ENCODE data around the gene MYO1D.
A peak's percentile ranks its signal among the peaks of the same experiment; 100 is the strongest.
"Not testable (repeated sequence)": the region's sequence is repeated elsewhere in the genome, so short reads cannot be mapped to it uniquely, and the experiment has no call there.

The MYO1D gene

DNA sequence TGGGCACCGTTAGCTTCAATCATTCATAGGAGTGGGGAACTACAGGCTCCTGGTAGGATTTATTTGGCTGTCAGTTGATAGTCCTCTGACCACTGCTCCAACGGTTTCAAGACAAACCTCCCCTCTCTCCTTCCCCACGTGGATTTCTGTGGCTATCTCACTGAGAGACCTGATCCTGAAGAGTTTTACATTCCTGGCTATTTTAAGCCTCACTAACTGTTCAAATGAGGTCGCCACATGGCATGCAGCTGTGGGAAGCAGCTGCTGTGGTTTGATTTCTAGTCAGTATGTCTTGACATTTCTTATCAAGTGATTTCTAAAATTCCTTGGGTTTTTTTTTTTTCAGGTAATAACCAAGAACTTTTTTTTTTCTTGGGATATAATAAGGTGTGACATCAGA lies 351.8 kb downstream of the MYO1D start:
- TF ChIP-seq, protein P1, sequence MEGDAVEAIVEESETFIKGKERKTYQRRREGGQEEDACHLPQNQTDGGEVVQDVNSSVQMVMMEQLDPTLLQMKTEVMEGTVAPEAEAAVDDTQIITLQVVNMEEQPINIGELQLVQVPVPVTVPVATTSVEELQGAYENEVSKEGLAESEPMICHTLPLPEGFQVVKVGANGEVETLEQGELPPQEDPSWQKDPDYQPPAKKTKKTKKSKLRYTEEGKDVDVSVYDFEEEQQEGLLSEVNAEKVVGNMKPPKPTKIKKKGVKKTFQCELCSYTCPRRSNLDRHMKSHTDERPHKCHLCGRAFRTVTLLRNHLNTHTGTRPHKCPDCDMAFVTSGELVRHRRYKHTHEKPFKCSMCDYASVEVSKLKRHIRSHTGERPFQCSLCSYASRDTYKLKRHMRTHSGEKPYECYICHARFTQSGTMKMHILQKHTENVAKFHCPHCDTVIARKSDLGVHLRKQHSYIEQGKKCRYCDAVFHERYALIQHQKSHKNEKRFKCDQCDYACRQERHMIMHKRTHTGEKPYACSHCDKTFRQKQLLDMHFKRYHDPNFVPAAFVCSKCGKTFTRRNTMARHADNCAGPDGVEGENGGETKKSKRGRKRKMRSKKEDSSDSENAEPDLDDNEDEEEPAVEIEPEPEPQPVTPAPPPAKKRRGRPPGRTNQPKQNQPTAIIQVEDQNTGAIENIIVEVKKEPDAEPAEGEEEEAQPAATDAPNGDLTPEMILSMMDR (IDR thresholded peaks at IDR 0.05; ENCODE audit: low read depth, low read length, missing control alignments), result no peak
- no peak for DNase-seq (ENCODE audit: low read depth)

DNA sequence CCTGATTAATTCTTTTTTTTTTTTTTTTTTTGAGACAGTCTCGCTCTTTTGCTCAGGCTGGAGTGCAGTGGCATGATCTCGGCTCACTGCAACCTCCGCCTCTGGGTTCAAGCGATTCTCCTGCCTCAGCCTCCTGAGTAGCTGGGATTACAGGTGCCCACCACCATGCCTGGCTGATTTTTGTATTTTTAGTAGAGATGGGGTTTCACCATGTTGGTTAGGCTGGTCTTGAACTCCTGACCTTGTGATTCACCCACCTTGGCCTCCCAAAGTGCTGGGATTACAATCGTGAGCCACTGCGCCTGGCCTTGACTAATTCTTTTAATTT lies 352.4 kb downstream of the MYO1D start:
- DNase-seq (ENCODE audit: low read depth); H3K4me3 ChIP-seq (ENCODE audit: low read depth, low read length): not testable (repeated sequence)

More for the DNA sequence above, 351.8 kb downstream of the MYO1D start:
- no peak overlapping the region for H3K4me3 ChIP-seq (ENCODE audit: low read depth, low read length)

DNA sequence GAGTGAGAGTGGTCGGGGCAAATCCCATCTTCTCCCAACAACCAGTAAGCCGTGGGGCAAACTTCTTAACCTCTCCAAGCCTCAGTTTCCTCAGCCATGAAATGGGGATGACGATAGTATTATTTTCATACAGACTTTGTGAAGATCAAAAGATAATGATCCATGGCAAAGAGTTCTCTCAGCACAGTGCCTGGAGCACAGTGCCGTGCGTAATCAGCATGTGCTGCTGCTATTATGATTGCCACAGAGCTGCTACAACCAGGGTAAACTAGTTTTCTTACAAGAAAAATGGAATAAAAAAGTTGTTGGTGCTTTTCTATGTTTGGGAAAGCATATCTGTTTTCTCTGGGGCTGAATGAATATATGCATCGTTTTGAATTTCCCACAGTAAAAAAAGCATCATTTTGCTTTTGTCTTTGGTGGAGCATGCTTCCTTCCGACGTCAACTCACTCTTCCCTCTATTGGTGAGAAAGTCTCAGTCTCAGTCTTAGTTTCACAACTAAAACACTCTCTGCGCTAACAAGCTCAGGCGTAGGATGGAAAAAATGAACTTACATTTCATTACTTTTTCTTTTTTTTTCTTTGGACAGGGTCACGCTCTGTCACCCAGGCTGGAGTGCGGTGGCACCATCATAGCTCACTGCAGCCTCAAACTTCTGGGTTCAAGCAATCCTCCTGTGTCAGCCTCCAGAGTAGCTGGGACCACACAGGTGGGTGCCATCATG lies 352.9 kb downstream of the MYO1D start:
- DNase-seq (ENCODE audit: low read depth), result peak; percentile 89
- peak overlapping the region; percentile 37; the same call in 1 of the 2 replicates for H3K4me3 ChIP-seq (ENCODE audit: low read depth, low read length)
- TF ChIP-seq, protein P1 (IDR thresholded peaks at IDR 0.05; ENCODE audit: low read depth, low read length, missing control alignments), result no peak

DNA sequence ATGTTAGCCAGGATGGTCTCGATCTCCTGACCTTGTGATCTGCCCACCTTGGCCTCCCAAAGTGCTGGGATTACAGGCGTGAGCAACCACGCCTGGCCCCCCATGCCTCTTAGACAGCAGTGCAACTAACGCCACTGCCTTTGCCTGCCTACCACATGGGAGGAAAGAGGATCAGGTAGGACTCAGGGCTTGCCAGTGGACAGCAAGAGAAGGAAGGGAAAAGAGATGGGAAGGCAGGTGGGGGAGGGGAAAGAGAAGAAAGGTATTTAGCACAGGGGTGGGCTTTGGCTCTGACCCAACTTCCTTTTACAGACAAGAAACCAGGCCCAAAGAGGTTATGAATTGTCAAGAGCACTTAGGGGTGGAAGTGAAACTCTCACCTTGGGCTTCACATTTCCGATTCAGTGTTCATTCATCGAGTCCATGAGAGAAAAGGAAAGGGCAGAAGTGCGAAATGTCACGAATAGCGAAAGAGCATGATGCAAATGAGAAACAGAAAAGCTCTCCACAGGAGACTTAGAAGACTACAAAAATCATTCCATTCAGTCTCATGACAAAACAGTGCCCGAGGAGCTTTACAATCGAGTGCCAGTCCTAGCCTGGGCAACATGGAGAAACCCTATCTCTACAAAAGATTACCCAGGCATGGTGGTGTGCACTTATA lies 353.8 kb downstream of the MYO1D start:
- peak overlapping the region; percentile 37; the same call in 1 of the 2 replicates for H3K4me3 ChIP-seq (ENCODE audit: low read depth, low read length)
- TF ChIP-seq, protein P1 (IDR thresholded peaks at IDR 0.05; ENCODE audit: low read depth, low read length, missing control alignments), result no peak
- peak; percentile 98 for DNase-seq (ENCODE audit: low read depth)

DNA sequence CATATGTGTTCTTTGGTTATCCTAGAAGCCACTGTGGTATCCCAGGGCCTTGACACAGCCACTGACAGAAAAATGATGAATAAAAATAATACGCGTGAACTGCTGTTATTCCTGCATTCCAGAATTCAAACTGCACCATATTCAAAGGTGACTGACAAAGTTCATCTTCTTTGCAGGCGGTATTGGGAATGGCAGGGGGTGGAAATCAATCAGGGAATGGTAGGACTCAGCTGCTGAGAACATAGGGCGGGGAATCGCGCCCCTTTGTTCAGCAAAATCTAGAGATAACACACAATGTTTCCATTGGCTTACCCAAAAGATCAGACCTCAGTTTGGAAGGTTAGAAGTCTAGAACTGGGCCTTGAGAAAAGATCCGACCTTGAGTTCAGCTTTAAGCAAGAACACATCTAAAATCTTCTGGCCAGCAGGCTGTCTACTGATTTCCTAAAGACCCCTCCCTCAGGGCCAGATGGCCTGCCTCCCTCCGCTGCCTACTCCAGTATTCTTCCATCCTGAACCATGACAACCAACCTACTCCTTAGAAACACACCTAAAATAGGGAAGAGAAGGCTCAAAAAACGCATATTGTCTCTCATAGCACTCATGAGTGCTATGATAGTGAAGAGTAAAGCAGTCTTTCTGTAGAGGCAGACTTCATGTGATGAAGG lies 356.1 kb downstream of the MYO1D start:
- DNase-seq (ENCODE audit: low read depth), result no peak
- no peak overlapping the region for H3K4me3 ChIP-seq (ENCODE audit: low read depth, low read length)
- TF ChIP-seq, protein P1 (IDR thresholded peaks at IDR 0.05; ENCODE audit: low read depth, low read length, missing control alignments), result no peak

DNA sequence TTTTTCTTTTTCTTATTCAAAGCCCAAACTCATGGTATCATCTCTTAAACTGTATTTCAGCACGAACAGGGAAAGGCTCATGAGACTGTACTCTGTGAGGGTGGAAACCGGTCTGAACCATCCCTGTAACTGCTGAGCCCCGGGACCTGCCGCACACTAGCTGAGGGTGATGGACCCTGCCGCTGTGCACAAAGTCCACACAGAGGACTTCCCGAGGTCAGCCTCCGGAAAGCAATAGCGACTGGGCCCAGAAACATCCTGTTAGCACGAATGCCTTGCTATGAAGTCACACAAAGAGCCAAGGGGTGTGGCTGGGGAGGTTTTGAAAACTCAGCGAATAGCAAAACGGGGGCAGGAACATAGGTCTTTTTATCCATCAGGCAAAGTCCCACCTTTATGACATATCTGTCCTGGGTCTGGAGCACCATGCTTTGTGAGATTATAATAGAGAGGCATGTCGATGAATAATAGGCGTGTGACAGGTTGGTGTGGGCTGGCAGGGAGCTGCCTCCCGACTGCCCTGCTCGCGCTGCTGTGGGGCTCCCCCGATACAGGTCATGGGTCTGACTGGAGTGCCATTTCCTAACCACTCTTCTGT lies 356.7 kb downstream of the MYO1D start:
- TF ChIP-seq, protein P1 (IDR thresholded peaks at IDR 0.05; ENCODE audit: low read depth, low read length, missing control alignments), result no peak
- H3K4me3 ChIP-seq (ENCODE audit: low read depth, low read length), result peak overlapping the region; percentile 32
- no peak for DNase-seq (ENCODE audit: low read depth)

Measured in GM12864 (cell line).